ES-I3 (cell line): ENCODE measurements around the gene SCRG1.

ENCODE experiments used
- H3K36me3 ChIP-seq: 2 replicates; pipeline ENCODE4 v1.6.1; 2013; ENCODE audit warnings: mild to moderate bottlenecking, low read length, control low read depth, moderate library complexity; ENCODE audit not compliant: insufficient read depth
- H3K4me1 ChIP-seq: 2 replicates; pipeline ENCODE4 v1.6.1; 2013; ENCODE audit warnings: mild to moderate bottlenecking, control low read depth, low read length; ENCODE audit not compliant: insufficient read depth
- H3K9ac ChIP-seq: 2 replicates; pipeline ENCODE4 v1.6.1; 2013; ENCODE audit warnings: low read depth, mild to moderate bottlenecking, low read length, moderate library complexity
- H3K9me3 ChIP-seq: 2 replicates; pipeline ENCODE4 v1.6.1; 2013; ENCODE audit warnings: mild to moderate bottlenecking, low read length, moderate library complexity; ENCODE audit not compliant: control insufficient read depth, insufficient read depth

Gene SCRG1

DNA sequence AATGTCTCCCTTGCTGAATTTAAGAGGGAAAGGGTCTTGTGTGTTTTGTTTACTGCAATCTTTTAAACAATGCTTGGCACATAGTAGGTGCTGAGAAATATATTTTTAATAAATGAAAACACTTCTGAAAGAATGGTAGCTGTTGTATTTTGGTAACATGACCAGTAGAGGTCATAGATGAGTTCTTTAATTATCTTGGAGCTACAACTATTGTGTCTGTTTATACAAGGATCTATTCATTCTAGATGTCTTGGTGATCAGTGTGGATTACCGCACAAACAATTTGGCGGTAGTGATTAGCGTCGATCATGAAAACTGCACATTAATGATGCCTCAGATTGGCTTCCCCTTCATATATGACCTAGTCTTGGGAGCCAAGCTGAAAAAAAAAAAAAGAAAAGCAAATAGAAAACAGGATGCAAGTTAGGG is 21.4 kb upstream of the SCRG1 start:
- no peaks in the 10 kb centered on the region for H3K36me3 ChIP-seq
- H3K4me1 ChIP-seq, result no peaks in the 10 kb centered on the region
- no peaks in the 10 kb centered on the region for H3K9me3 ChIP-seq
- no peak overlapping the region for H3K9ac ChIP-seq

DNA sequence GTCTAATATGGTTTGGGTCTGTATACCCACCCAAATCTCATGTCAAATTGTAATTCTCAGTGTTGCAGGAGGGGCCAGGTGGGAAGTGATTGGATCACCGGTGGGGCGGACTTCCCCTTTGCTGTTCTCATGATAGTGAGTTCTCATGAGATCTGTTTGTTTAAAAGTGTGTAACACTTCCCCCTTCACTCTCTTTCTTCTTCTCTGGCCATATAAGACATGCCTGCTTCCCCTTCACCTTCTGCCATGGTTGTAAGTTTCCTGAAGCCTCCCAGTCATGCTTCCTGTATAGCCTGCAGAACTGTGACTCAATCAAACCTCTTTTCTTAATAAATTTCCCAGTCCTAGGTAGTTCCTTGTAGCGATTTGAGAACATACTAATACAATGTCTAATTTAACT is 19.7 kb upstream of the SCRG1 start:
- no peak overlapping the region for H3K9ac ChIP-seq
- no peaks in the 10 kb centered on the region for H3K9me3 ChIP-seq
- H3K4me1 ChIP-seq, result no peaks in the 10 kb centered on the region
- no peaks in the 10 kb centered on the region for H3K36me3 ChIP-seq

- Histone ChIP-seq H3K4me1 (no peaks in the 10 kb centered on the region), H3K9me3 (no peaks in the 10 kb centered on the region), H3K9ac (no peak overlapping the region), H3K36me3 (no peaks in the 10 kb centered on the region)
These were observed 18.9 kb upstream of the SCRG1 start for GRCh38 chr4:173417833-173418232.

DNA sequence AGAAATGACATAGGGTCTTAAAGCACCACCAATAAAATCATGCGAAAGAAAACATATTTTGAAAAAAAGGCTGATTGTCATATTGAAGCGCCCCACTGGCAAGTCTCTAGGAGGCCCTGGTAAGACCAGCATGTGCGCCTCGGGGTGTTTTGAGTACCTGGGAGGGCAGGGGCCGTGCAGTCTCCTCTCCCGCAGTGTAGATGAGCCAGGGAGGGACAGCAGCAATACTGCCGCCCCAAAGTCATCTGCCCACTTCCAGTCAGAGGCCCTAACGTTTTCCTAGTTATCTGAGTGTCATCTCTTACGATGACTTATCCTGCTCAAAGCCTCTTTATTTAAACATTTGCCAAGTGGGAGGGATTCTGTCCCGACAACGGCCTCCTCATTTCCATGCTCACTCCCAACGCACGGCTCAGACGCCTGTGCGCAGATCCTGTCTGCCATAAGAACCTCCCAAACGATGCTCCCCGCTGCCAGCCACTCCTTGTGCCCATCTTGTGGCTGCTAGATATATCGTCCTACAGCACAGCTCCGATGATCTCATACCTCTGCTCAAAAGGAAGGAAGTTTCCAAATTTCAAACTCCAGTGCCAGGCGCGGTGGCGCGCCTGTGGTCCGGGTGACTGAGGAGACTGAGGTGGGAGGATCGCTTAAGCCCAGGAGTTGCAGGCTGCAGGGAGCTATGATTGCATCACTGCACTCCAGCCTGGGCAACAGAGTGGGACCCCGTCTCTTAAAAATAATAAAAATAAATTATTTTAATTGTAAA is 17.2 kb upstream of the SCRG1 start:
- Histone ChIP-seq H3K9ac (no peak overlapping the region), H3K9me3 (no peaks in the 10 kb centered on the region), H3K36me3 (no peaks in the 10 kb centered on the region), H3K4me1 (no peaks in the 10 kb centered on the region)

GRCh38 chr4:173415092-173415491 is 16.2 kb upstream of the SCRG1 start:
- H3K9me3 ChIP-seq, result no peaks in the 10 kb centered on the region
- no peak overlapping the region for H3K9ac ChIP-seq
- H3K4me1 ChIP-seq, result no peaks in the 10 kb centered on the region
- no peaks in the 10 kb centered on the region for H3K36me3 ChIP-seq

GRCh38 chr4:173414456-173414855 is 15.5 kb upstream of the SCRG1 start:
- H3K4me1 ChIP-seq, result no peaks in the 10 kb centered on the region
- H3K36me3 ChIP-seq, result no peaks in the 10 kb centered on the region
- H3K9me3 ChIP-seq, result no peaks in the 10 kb centered on the region
- no peak overlapping the region for H3K9ac ChIP-seq

GRCh38 chr4:173413036-173413435 is 14.1 kb upstream of the SCRG1 start:
- no peaks in the 10 kb centered on the region for H3K4me1 ChIP-seq
- no peaks in the 10 kb centered on the region for H3K36me3 ChIP-seq

GRCh38 chr4:173411106-173411693 is 12.3 kb upstream of the SCRG1 start:
- Histone ChIP-seq H3K9ac (no peak overlapping the region), H3K36me3 (no peaks in the 10 kb centered on the region), H3K9me3 (no peaks in the 10 kb centered on the region), H3K4me1 (no peaks in the 10 kb centered on the region)

More at GRCh38 chr4:173413036-173413435, 14.1 kb upstream of the SCRG1 start:
- no peaks in the 10 kb centered on the region for H3K9me3 ChIP-seq
- no peak overlapping the region for H3K9ac ChIP-seq

DNA sequence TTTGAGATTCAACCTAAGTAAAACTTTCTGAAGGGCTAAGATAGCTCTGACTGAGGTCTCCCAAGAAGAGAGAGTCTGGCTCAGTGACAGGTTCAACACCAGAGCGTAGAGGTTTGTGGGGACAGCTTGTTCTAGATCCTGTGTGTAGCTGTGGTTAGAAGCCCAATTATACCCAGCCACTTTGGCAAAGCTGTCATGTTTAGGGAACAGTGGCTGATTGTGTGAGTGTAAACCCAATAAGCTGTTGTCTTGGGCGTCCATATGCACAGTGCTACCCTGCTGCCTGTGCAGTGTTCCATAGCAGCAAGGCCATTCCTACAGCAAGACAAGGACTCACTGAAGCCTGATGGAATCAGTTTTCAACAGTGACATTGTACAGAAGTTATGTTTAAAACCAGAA is 11.2 kb upstream of the SCRG1 start:
- Histone ChIP-seq H3K4me1 (no peaks in the 10 kb centered on the region), H3K9ac (no peak overlapping the region), H3K36me3 (no peaks in the 10 kb centered on the region), H3K9me3 (no peaks in the 10 kb centered on the region)

- Histone ChIP-seq H3K36me3 (no peaks in the 10 kb centered on the region), H3K9me3 (no peaks in the 10 kb centered on the region), H3K9ac (no peak overlapping the region), H3K4me1 (no peaks in the 10 kb centered on the region)
These were observed 7.1 kb upstream of the SCRG1 start for GRCh38 chr4:173405840-173406606.

GRCh38 chr4:173404296-173404865 is 5.5 kb upstream of the SCRG1 start:
- Histone ChIP-seq H3K9me3 (no peaks in the 10 kb centered on the region), H3K9ac (no peak overlapping the region), H3K4me1 (no peaks in the 10 kb centered on the region), H3K36me3 (no peaks in the 10 kb centered on the region)

GRCh38 chr4:173403051-173403450 is 4.1 kb upstream of the SCRG1 start:
- no peaks in the 10 kb centered on the region for H3K9me3 ChIP-seq
- H3K9ac ChIP-seq, result no peak overlapping the region
- no peaks in the 10 kb centered on the region for H3K36me3 ChIP-seq
- no peaks in the 10 kb centered on the region for H3K4me1 ChIP-seq

DNA sequence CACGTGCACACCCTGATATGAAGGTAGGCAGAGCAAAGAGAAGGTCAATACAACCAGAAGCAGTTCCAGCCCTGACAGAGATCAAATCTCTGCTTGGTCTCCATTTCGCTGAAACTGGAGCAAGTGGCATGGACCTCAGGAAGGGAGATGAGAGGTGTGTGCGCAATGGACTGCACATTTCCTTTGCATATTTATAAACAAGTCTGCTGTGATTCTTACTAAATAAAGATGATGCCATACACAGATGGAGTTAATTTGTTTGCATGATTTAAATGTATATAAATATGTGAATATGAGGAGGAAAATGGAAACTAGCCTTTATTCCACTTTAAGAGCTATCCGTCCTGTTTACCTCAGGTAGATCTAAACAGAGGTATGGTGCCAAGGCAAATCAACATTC is 2.1 kb upstream of the SCRG1 start:
- H3K9me3 ChIP-seq, result no peaks in the 10 kb centered on the region
- no peaks in the 10 kb centered on the region for H3K36me3 ChIP-seq
- H3K4me1 ChIP-seq, result no peaks in the 10 kb centered on the region
- no peak overlapping the region for H3K9ac ChIP-seq

DNA sequence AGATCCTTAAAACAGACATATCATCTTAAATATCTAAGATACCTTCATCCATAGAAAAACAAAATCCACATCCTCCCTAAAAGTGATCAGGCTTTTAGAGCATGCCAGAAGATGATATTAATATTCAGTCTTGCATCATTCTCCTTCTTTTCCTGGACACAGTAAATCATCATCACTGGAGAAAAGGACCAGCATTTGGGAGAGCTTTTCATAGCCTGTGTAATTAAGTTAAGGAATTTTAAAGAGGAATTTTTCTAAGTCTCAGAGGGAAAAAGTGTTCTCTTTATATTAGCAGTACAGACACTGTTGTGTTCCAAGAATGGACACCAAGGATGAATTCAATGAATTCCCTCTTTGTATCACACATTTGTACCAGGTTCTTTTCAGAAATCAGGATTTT is 696 bp downstream of the SCRG1 start:
- Histone ChIP-seq H3K4me1 (no peaks in the 10 kb centered on the region), H3K9me3 (no peaks in the 10 kb centered on the region), H3K36me3 (no peaks in the 10 kb centered on the region), H3K9ac (no peak overlapping the region)
